HEK293 (cell line): ENCODE data around the gene RTBDN.
A peak's percentile ranks its signal among the peaks of the same experiment; 100 is the strongest.

Experiments
- KLF1 ChIP-seq: fragments of 450-650 bp; formaldehyde crosslinking; IDR thresholded peaks from 2 replicates; pipeline ENCODE4 v1.5.1; 2016; ENCODE audit warnings: missing biosample characterization, missing genetic modification characterization
- KLF8 ChIP-seq: fragments of 450-650 bp; formaldehyde crosslinking; IDR thresholded peaks from 2 replicates; pipeline ENCODE4 v1.5.1; 2016; ENCODE audit warnings: missing biosample characterization, missing genetic modification characterization
- SCRT1 ChIP-seq: fragments of 450-650 bp; formaldehyde crosslinking; IDR thresholded peaks from 2 replicates; pipeline ENCODE4 v1.5.1; 2016; ENCODE audit warnings: missing biosample characterization, missing genetic modification characterization, borderline replicate concordance
- ZBTB17 ChIP-seq: fragments of 450-650 bp; formaldehyde crosslinking; IDR thresholded peaks from 2 replicates; pipeline ENCODE4 v1.5.1; 2016; ENCODE audit warnings: missing biosample characterization, missing genetic modification characterization
- ZBTB48 ChIP-seq: fragments of 450-650 bp; formaldehyde crosslinking; IDR thresholded peaks from 2 replicates; pipeline ENCODE4 v1.5.1; 2016; ENCODE audit warnings: missing biosample characterization, missing genetic modification characterization
- ZBTB6 ChIP-seq: fragments of 450-650 bp; formaldehyde crosslinking; IDR thresholded peaks from 2 replicates; pipeline ENCODE4 v1.5.1; 2017; ENCODE audit warnings: missing biosample characterization, missing genetic modification characterization
- ZBTB8A ChIP-seq: fragments of 450-650 bp; formaldehyde crosslinking; IDR thresholded peaks from 2 replicates; pipeline ENCODE4 v1.5.1; 2016; ENCODE audit warnings: missing biosample characterization, missing genetic modification characterization
- ZNF10 ChIP-seq: fragments of 450-650 bp; formaldehyde crosslinking; IDR thresholded peaks from 2 replicates; pipeline ENCODE4 v1.5.1; 2017; ENCODE audit warnings: missing biosample characterization, missing genetic modification characterization
- ZNF146 ChIP-seq: fragments of 450-650 bp; formaldehyde crosslinking; IDR thresholded peaks from 2 replicates; pipeline ENCODE4 v1.5.1; 2016; ENCODE audit warnings: missing biosample characterization, missing genetic modification characterization
- ZNF184 ChIP-seq: fragments of 450-650 bp; IDR thresholded peaks from 2 replicates; pipeline ENCODE4 v1.5.1; 2018; ENCODE audit warnings: missing biosample characterization, mild to moderate bottlenecking, missing genetic modification characterization
- ZNF211 ChIP-seq: fragments of 450-650 bp; formaldehyde crosslinking; IDR thresholded peaks from 2 replicates; pipeline ENCODE4 v1.5.1; 2016; ENCODE audit warnings: low read depth, missing biosample characterization, missing genetic modification characterization
- ZNF223 ChIP-seq: fragments of 450-650 bp; formaldehyde crosslinking; IDR thresholded peaks from 2 replicates; pipeline ENCODE4 v1.5.1; 2016; ENCODE audit warnings: missing biosample characterization, missing genetic modification characterization
- ZNF274 ChIP-seq, 2 experiments: fragments of 200-500 bp in 1 of 2; fragments of 450-650 bp in 1 of 2; sonication (Bioruptor generic) in 1 of 2; formaldehyde crosslinking in 1 of 2; IDR thresholded peaks; 2 replicates each; pipeline versions ENCODE4 v1.5.1 to v1.6.1; 2014 to 2016; ENCODE audit warnings: borderline replicate concordance in 1 of 2, inconsistent platforms in 1 of 2, low read length in 1 of 2, missing biosample characterization in 1 of 2, missing genetic modification characterization in 1 of 2
- ZNF302 ChIP-seq: fragments of 450-650 bp; formaldehyde crosslinking; IDR thresholded peaks from 2 replicates; pipeline ENCODE4 v1.5.1; 2016; ENCODE audit warnings: missing biosample characterization, missing genetic modification characterization, low read depth
- ZNF311 ChIP-seq: fragments of 450-650 bp; formaldehyde crosslinking; IDR thresholded peaks from 2 replicates; pipeline ENCODE4 v1.5.1; 2017; ENCODE audit warnings: missing biosample characterization, missing genetic modification characterization, borderline replicate concordance
- ZNF404 ChIP-seq: fragments of 450-650 bp; formaldehyde crosslinking; IDR thresholded peaks from 2 replicates; pipeline ENCODE4 v1.5.1; 2017; ENCODE audit warnings: missing biosample characterization, missing genetic modification characterization
- ZNF423 ChIP-seq: fragments of 450-650 bp; formaldehyde crosslinking; IDR thresholded peaks from 2 replicates; pipeline ENCODE4 v1.5.1; 2016; ENCODE audit warnings: missing biosample characterization, missing genetic modification characterization
- ZNF473 ChIP-seq: fragments of 450-650 bp; formaldehyde crosslinking; IDR thresholded peaks from 2 replicates; pipeline ENCODE4 v1.5.1; 2017; ENCODE audit warnings: missing biosample characterization, missing genetic modification characterization
- ZNF48 ChIP-seq: fragments of 450-650 bp; formaldehyde crosslinking; IDR thresholded peaks from 2 replicates; pipeline ENCODE4 v1.5.1; 2016; ENCODE audit warnings: missing biosample characterization, missing genetic modification characterization
- ZNF530 ChIP-seq: fragments of 450-650 bp; formaldehyde crosslinking; IDR thresholded peaks from 2 replicates; pipeline ENCODE4 v1.5.1; 2016; ENCODE audit warnings: low read depth, missing biosample characterization, missing genetic modification characterization
- ZNF555 ChIP-seq: fragments of 450-650 bp; formaldehyde crosslinking; conservative IDR thresholded peaks from 2 replicates; pipeline ENCODE4 v1.5.1; 2017; ENCODE audit warnings: missing biosample characterization, mild to moderate bottlenecking, missing genetic modification characterization, inconsistent platforms
- ZNF585B ChIP-seq: fragments of 450-650 bp; formaldehyde crosslinking; IDR thresholded peaks from 2 replicates; pipeline ENCODE4 v1.5.1; 2016; ENCODE audit warnings: missing biosample characterization, missing genetic modification characterization
- ZNF626 ChIP-seq: fragments of 450-650 bp; sonication (Bioruptor Pico); formaldehyde crosslinking; IDR thresholded peaks from 2 replicates; pipeline ENCODE4 v1.5.1; 2018; ENCODE audit warnings: missing biosample characterization, missing genetic modification characterization, inconsistent platforms
- ZNF629 ChIP-seq: fragments of 450-650 bp; formaldehyde crosslinking; IDR thresholded peaks from 2 replicates; pipeline ENCODE4 v1.5.1; 2017; ENCODE audit warnings: missing biosample characterization, missing genetic modification characterization
- ZNF664 ChIP-seq: fragments of 450-650 bp; formaldehyde crosslinking; IDR thresholded peaks from 2 replicates; pipeline ENCODE4 v1.5.1; 2016; ENCODE audit warnings: missing biosample characterization, missing genetic modification characterization
- ZNF791 ChIP-seq: fragments of 450-650 bp; formaldehyde crosslinking; IDR thresholded peaks from 2 replicates; pipeline ENCODE4 v1.5.1; 2016; ENCODE audit warnings: missing biosample characterization, missing genetic modification characterization
- TF ChIP-seq, protein P1 (sequence below): fragments of 450-650 bp; formaldehyde crosslinking; IDR thresholded peaks from 2 replicates; pipeline ENCODE4 v1.5.1; 2016; ENCODE audit warnings: missing biosample characterization, missing genetic modification characterization
- TF ChIP-seq, protein P2 (sequence below): fragments of 450-650 bp; formaldehyde crosslinking; optimal IDR thresholded peaks from 2 replicates; pipeline ENCODE3; 2016; ENCODE audit warnings: missing biosample characterization, mild to moderate bottlenecking, missing genetic modification characterization
- TF ChIP-seq, protein P3 (sequence below): fragments of 450-650 bp; formaldehyde crosslinking; IDR thresholded peaks from 2 replicates; pipeline ENCODE4 v1.5.1; 2017; ENCODE audit warnings: missing biosample characterization, mild to moderate bottlenecking, missing genetic modification characterization, moderate library complexity
- TF ChIP-seq, protein P4 (sequence below): IDR thresholded peaks from 2 replicates; pipeline ENCODE4 v1.6.1; 2011; ENCODE audit warnings: mild to moderate bottlenecking, low read depth, low read length, borderline replicate concordance
- TF ChIP-seq, protein P5 (sequence below): fragments of 450-650 bp; formaldehyde crosslinking; IDR thresholded peaks from 2 replicates; pipeline ENCODE4 v1.5.1; 2016; ENCODE audit warnings: missing biosample characterization, missing genetic modification characterization

The RTBDN gene

GRCh38 chr19:12788682-12789097 is 45.7 kb downstream of the RTBDN start (continued):
- TF ChIP-seq, protein P1, sequence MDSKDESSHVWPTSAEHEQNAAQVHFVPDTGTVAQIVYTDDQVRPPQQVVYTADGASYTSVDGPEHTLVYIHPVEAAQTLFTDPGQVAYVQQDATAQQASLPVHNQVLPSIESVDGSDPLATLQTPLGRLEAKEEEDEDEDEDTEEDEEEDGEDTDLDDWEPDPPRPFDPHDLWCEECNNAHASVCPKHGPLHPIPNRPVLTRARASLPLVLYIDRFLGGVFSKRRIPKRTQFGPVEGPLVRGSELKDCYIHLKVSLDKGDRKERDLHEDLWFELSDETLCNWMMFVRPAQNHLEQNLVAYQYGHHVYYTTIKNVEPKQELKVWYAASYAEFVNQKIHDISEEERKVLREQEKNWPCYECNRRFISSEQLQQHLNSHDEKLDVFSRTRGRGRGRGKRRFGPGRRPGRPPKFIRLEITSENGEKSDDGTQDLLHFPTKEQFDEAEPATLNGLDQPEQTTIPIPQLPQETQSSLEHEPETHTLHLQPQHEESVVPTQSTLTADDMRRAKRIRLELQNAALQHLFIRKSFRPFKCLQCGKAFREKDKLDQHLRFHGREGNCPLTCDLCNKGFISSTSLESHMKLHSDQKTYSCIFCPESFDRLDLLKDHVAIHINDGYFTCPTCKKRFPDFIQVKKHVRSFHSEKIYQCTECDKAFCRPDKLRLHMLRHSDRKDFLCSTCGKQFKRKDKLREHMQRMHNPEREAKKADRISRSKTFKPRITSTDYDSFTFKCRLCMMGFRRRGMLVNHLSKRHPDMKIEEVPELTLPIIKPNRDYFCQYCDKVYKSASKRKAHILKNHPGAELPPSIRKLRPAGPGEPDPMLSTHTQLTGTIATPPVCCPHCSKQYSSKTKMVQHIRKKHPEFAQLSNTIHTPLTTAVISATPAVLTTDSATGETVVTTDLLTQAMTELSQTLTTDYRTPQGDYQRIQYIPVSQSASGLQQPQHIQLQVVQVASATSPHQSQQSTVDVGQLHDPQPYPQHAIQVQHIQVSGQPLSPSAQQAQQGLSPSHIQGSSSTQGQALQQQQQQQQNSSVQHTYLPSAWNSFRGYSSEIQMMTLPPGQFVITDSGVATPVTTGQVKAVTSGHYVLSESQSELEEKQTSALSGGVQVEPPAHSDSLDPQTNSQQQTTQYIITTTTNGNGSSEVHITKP (tag by site-specific recombination) = peak; percentile 83
- TF ChIP-seq ZNF311 (tag by site-specific recombination) = no peak
- TF ChIP-seq ZNF146 (tag by site-specific recombination) = no peak
- no peak for TF ChIP-seq ZNF48 (tag by site-specific recombination)
- no peak for TF ChIP-seq ZNF274 (IDR thresholded peaks at IDR 0.05; ENCODE audit: low read length)
- TF ChIP-seq ZNF274 (tag by site-specific recombination; IDR thresholded peaks at IDR 0.05; ENCODE audit: borderline replicate concordance) = no peak
- TF ChIP-seq ZBTB8A (tag by site-specific recombination) = peak; percentile 82
- no peak for TF ChIP-seq ZNF223 (tag by site-specific recombination)
- no peak for TF ChIP-seq ZNF585B (tag by site-specific recombination)
- TF ChIP-seq ZBTB17 = peak; percentile 42
- no peak for TF ChIP-seq ZNF211
- TF ChIP-seq ZNF791 = no peak
- TF ChIP-seq ZNF629 (tag by site-specific recombination) = no peak; the same call in 1 of the 2 replicates
- TF ChIP-seq ZNF423 (tag by site-specific recombination) = no peak
- TF ChIP-seq ZNF10 (tag by site-specific recombination) = no peak
- TF ChIP-seq, protein P2, sequence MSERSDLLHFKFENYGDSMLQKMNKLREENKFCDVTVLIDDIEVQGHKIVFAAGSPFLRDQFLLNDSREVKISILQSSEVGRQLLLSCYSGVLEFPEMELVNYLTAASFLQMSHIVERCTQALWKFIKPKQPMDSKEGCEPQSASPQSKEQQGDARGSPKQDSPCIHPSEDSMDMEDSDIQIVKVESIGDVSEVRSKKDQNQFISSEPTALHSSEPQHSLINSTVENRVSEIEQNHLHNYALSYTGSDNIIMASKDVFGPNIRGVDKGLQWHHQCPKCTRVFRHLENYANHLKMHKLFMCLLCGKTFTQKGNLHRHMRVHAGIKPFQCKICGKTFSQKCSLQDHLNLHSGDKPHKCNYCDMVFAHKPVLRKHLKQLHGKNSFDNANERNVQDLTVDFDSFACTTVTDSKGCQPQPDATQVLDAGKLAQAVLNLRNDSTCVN = peak; percentile 34
- TF ChIP-seq ZBTB6 (tag by site-specific recombination) = peak; percentile 92
- TF ChIP-seq ZNF664 = no peak
- no peak for TF ChIP-seq KLF8 (tag by site-specific recombination)
- TF ChIP-seq ZNF555 (tag by site-specific recombination) = no peak
- no peak for TF ChIP-seq ZNF626 (tag by site-specific recombination)
- no peak for TF ChIP-seq SCRT1
- TF ChIP-seq, protein P3, sequence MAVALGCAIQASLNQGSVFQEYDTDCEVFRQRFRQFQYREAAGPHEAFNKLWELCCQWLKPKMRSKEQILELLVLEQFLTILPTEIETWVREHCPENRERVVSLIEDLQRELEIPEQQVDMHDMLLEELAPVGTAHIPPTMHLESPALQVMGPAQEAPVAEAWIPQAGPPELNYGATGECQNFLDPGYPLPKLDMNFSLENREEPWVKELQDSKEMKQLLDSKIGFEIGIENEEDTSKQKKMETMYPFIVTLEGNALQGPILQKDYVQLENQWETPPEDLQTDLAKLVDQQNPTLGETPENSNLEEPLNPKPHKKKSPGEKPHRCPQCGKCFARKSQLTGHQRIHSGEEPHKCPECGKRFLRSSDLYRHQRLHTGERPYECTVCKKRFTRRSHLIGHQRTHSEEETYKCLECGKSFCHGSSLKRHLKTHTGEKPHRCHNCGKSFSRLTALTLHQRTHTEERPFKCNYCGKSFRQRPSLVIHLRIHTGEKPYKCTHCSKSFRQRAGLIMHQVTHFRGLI (tag by site-specific recombination) = peak; percentile 67; the same call in 1 of the 2 replicates
- no peak for TF ChIP-seq ZNF184 (tag by site-specific recombination)
- TF ChIP-seq, protein P4, sequence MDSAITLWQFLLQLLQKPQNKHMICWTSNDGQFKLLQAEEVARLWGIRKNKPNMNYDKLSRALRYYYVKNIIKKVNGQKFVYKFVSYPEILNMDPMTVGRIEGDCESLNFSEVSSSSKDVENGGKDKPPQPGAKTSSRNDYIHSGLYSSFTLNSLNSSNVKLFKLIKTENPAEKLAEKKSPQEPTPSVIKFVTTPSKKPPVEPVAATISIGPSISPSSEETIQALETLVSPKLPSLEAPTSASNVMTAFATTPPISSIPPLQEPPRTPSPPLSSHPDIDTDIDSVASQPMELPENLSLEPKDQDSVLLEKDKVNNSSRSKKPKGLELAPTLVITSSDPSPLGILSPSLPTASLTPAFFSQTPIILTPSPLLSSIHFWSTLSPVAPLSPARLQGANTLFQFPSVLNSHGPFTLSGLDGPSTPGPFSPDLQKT = no peak
- TF ChIP-seq, protein P5, sequence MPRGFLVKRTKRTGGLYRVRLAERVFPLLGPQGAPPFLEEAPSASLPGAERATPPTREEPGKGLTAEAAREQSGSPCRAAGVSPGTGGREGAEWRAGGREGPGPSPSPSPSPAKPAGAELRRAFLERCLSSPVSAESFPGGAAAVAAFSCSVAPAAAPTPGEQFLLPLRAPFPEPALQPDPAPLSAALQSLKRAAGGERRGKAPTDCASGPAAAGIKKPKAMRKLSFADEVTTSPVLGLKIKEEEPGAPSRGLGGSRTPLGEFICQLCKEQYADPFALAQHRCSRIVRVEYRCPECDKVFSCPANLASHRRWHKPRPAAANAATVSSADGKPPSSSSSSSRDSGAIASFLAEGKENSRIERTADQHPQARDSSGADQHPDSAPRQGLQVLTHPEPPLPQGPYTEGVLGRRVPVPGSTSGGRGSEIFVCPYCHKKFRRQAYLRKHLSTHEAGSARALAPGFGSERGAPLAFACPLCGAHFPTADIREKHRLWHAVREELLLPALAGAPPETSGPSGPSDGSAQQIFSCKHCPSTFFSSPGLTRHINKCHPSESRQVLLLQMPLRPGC (tag by site-specific recombination) = 0 out of 2 replicates have a peak, but pooled peaks have one; percentile 23
- TF ChIP-seq ZBTB48 (tag by site-specific recombination) = peak; percentile 98
- TF ChIP-seq ZNF530 = no peak
- no peak for TF ChIP-seq ZNF404 (tag by site-specific recombination)
- TF ChIP-seq ZNF302 = no peak
- peak; percentile 67 for TF ChIP-seq KLF1
- TF ChIP-seq ZNF473 (tag by site-specific recombination) = no peak
